HUES48 (cell line): ENCODE results near the gene SLC24A4.

Experiments used
- H3K27ac ChIP-seq: one replicate; pipeline ENCODE4 v1.7.0; 2013; ENCODE audit warnings: low read depth, low read length, inconsistent platforms
- H3K27me3 ChIP-seq: 2 replicates; pipeline ENCODE4 v1.6.1; 2013; ENCODE audit warnings: mild to moderate bottlenecking, low read length; ENCODE audit not compliant: control insufficient read depth, insufficient read depth
- H3K36me3 ChIP-seq: 2 replicates; pipeline ENCODE4 v1.6.1; 2013; ENCODE audit warnings: low read length; ENCODE audit not compliant: control insufficient read depth, insufficient read depth
- H3K4me1 ChIP-seq: 2 replicates; pipeline ENCODE4 v1.6.1; 2013; ENCODE audit warnings: mild to moderate bottlenecking, low read length; ENCODE audit not compliant: control insufficient read depth, insufficient read depth
- H3K4me3 ChIP-seq: 2 replicates; pipeline ENCODE4 v1.5.1; 2013; ENCODE audit warnings: mild to moderate bottlenecking, low read depth, low read length
- H3K9ac ChIP-seq: 2 replicates; pipeline ENCODE4 v1.6.1; 2013; ENCODE audit warnings: mild to moderate bottlenecking, low read depth, low read length, moderate library complexity
- H3K9me3 ChIP-seq: 2 replicates; pipeline ENCODE4 v1.6.1; 2013; ENCODE audit warnings: low read length; ENCODE audit not compliant: control insufficient read depth, insufficient read depth

The SLC24A4 gene

GRCh38 chr14:92481386-92481785 is 158.4 kb downstream of the SLC24A4 start:
- Histone ChIP-seq H3K9ac (no peak overlapping the region), H3K9me3 (no peaks in the 10 kb centered on the region), H3K4me3 (no peak overlapping the region), H3K27me3 (no peaks in the 10 kb centered on the region), H3K4me1 (no peaks in the 10 kb centered on the region), H3K36me3 (no peaks in the 10 kb centered on the region), H3K27ac (no peak overlapping the region)

GRCh38 chr14:92481811-92482555 is 159.0 kb downstream of the SLC24A4 start:
- Histone ChIP-seq H3K9ac (no peak overlapping the region), H3K4me3 (no peak overlapping the region), H3K27me3 (no peaks in the 10 kb centered on the region), H3K9me3 (no peaks in the 10 kb centered on the region), H3K4me1 (no peaks in the 10 kb centered on the region), H3K27ac (no peak overlapping the region), H3K36me3 (no peaks in the 10 kb centered on the region)

GRCh38 chr14:92482621-92483319 is 159.8 kb downstream of the SLC24A4 start:
- Histone ChIP-seq H3K27me3 (no peaks in the 10 kb centered on the region), H3K27ac (no peak overlapping the region), H3K9me3 (no peaks in the 10 kb centered on the region), H3K4me3 (no peak overlapping the region), H3K9ac (no peak overlapping the region), H3K36me3 (no peaks in the 10 kb centered on the region), H3K4me1 (peaks cover 3% of the 10 kb centered on the region; the same call in 1 of the 2 replicates)

GRCh38 chr14:92484132-92484823 is 161.3 kb downstream of the SLC24A4 start:
- Histone ChIP-seq H3K36me3 (no peaks in the 10 kb centered on the region), H3K4me3 (no peak overlapping the region), H3K27me3 (no peaks in the 10 kb centered on the region), H3K27ac (no peak overlapping the region), H3K9ac (no peak overlapping the region), H3K4me1 (peaks cover 4% of the 10 kb centered on the region; the same call in 1 of the 2 replicates), H3K9me3 (no peaks in the 10 kb centered on the region)

- peaks cover 4% of the 10 kb centered on the region; the same call in 1 of the 2 replicates for H3K4me1 ChIP-seq
- no peak overlapping the region for H3K9ac ChIP-seq
- H3K9me3 ChIP-seq = no peaks in the 10 kb centered on the region
- no peak overlapping the region for H3K27ac ChIP-seq
- no peaks in the 10 kb centered on the region for H3K36me3 ChIP-seq
- H3K27me3 ChIP-seq = no peaks in the 10 kb centered on the region
- no peak overlapping the region for H3K4me3 ChIP-seq
Observed at GRCh38 chr14:92486881-92487280, 163.9 kb downstream of the SLC24A4 start.

GRCh38 chr14:92487513-92488133 is 164.7 kb downstream of the SLC24A4 start:
- H3K36me3 ChIP-seq = no peaks in the 10 kb centered on the region
- H3K4me3 ChIP-seq = no peak overlapping the region
- H3K27ac ChIP-seq = no peak overlapping the region

GRCh38 chr14:92489394-92490238 is 166.7 kb downstream of the SLC24A4 start:
- H3K9ac ChIP-seq = no peak overlapping the region
- no peak overlapping the region for H3K27ac ChIP-seq
- no peaks in the 10 kb centered on the region for H3K27me3 ChIP-seq

More at GRCh38 chr14:92487513-92488133, 164.7 kb downstream of the SLC24A4 start:
- H3K9me3 ChIP-seq = no peaks in the 10 kb centered on the region
- peaks cover 4% of the 10 kb centered on the region; the same call in 1 of the 2 replicates for H3K4me1 ChIP-seq
- H3K9ac ChIP-seq = no peak overlapping the region
- H3K27me3 ChIP-seq = no peaks in the 10 kb centered on the region

GRCh38 chr14:92490239-92490959 is 167.4 kb downstream of the SLC24A4 start:
- Histone ChIP-seq H3K4me3 (no peak overlapping the region), H3K27me3 (no peaks in the 10 kb centered on the region), H3K27ac (no peak overlapping the region), H3K9me3 (no peaks in the 10 kb centered on the region), H3K9ac (no peak overlapping the region), H3K36me3 (no peaks in the 10 kb centered on the region), H3K4me1 (peaks cover 4% of the 10 kb centered on the region; the same call in 1 of the 2 replicates)

More at GRCh38 chr14:92489394-92490238, 166.7 kb downstream of the SLC24A4 start:
- no peak overlapping the region for H3K4me3 ChIP-seq
- no peaks in the 10 kb centered on the region for H3K9me3 ChIP-seq
- peaks cover 4% of the 10 kb centered on the region; the same call in 1 of the 2 replicates for H3K4me1 ChIP-seq
- no peaks in the 10 kb centered on the region for H3K36me3 ChIP-seq

- Histone ChIP-seq H3K4me1 (peaks cover 4% of the 10 kb centered on the region; the same call in 1 of the 2 replicates), H3K27me3 (no peaks in the 10 kb centered on the region), H3K4me3 (no peak overlapping the region), H3K9me3 (no peaks in the 10 kb centered on the region), H3K9ac (no peak overlapping the region), H3K27ac (no peak overlapping the region), H3K36me3 (no peaks in the 10 kb centered on the region)
Observed at GRCh38 chr14:92491782-92492181, 168.8 kb downstream of the SLC24A4 start.
